Right atrium auricular region (tissue), 2 donors: ENCODE measurements around the gene RNASE1. TPM values are rescaled to one million over a fixed set of nuclear protein-coding genes. Genes with fewer than 3 reads are reported as not detected.

ENCODE experiments used
- DNase-seq: peaks from one replicate; pipeline ENCODE4 v3.0.0-alpha.2; 2019; ENCODE audit warnings: low spot score
- H3K27ac ChIP-seq, 2 donors: fragments of 200-600 bp; sonication (generic); 1 replicate in 1 of 2; 2 replicates in 1 of 2; pipeline ENCODE4 v1.5.1; 2016 to 2019
- H3K27me3 ChIP-seq, 2 donors: fragments of 200-600 bp; sonication (generic); one replicate each; pipeline versions ENCODE4 v1.5.1 to v1.6.0; 2017 to 2019
- H3K36me3 ChIP-seq: fragments of 200-600 bp; sonication (generic); one replicate; pipeline ENCODE4 v1.5.1; 2016
- H3K4me1 ChIP-seq, 2 donors: fragments of 200-600 bp; sonication (generic); one replicate each; pipeline versions ENCODE4 v1.5.1 to v1.6.0; 2017 to 2019
- H3K4me3 ChIP-seq, 2 donors: fragments of 200-600 bp; sonication (generic); 1 replicate in 1 of 2; 2 replicates in 1 of 2; pipeline ENCODE4 v1.5.1; 2017 to 2019; ENCODE audit warnings: mild to moderate bottlenecking in 1 of 2, moderate library complexity in 1 of 2
- H3K9me3 ChIP-seq, 2 donors: fragments of 200-600 bp; sonication (generic); one replicate each; pipeline ENCODE4 v1.5.1; 2019
- CTCF ChIP-seq, 2 donors: fragments of 200-600 bp; sonication (generic); IDR thresholded peaks; one replicate each; pipeline ENCODE4 v1.5.1; 2019; ENCODE audit warnings: antibody characterized with exemption in 2 of 2
- total RNA-seq, 2 donors: library from RNA; depleted of rRNA; stranded (reverse); fragments of >200 nt; gene quantifications; one replicate each; pipeline ENCODE4 v1.1.0, GENCODE V29; 2016

The RNASE1 gene
- total RNA-seq, 2 donors from 2014 or later, result 230 to 343 TPM

- no peaks in the 10 kb centered on the region for H3K36me3 ChIP-seq
- no peak for TF ChIP-seq CTCF (IDR thresholded peaks at IDR 0.05)
- no peak overlapping the region for H3K4me3 ChIP-seq
Observed at GRCh38 chr14:20775901-20776300, 26.7 kb downstream of the RNASE1 start.

GRCh38 chr14:20775043-20775442 lies 27.6 kb downstream of the RNASE1 start:
- H3K36me3 ChIP-seq, result no peaks in the 10 kb centered on the region
- TF ChIP-seq CTCF (IDR thresholded peaks at IDR 0.05), result no peak
- H3K27ac ChIP-seq, result no peak overlapping the region
- H3K4me1 ChIP-seq, result no peaks in the 10 kb centered on the region
- DNase-seq, result no peak
- H3K27me3 ChIP-seq, result no peaks in the 10 kb centered on the region
- H3K4me3 ChIP-seq, result no peak overlapping the region
- H3K9me3 ChIP-seq, result no peaks in the 10 kb centered on the region

More at GRCh38 chr14:20775901-20776300, 26.7 kb downstream of the RNASE1 start:
- no peak for DNase-seq
- H3K4me1 ChIP-seq, result no peaks in the 10 kb centered on the region
- H3K27me3 ChIP-seq, result no peaks in the 10 kb centered on the region
- no peaks in the 10 kb centered on the region for H3K9me3 ChIP-seq
- no peak overlapping the region for H3K27ac ChIP-seq

GRCh38 chr14:20774258-20774824 lies 28.3 kb downstream of the RNASE1 start:
- Histone ChIP-seq H3K36me3 (no peaks in the 10 kb centered on the region), H3K27me3 (no peaks in the 10 kb centered on the region), H3K27ac (no peak overlapping the region), H3K9me3 (no peaks in the 10 kb centered on the region), H3K4me1 (no peaks in the 10 kb centered on the region), H3K4me3 (no peak overlapping the region)
- no peak for TF ChIP-seq CTCF (IDR thresholded peaks at IDR 0.05)
- no peak for DNase-seq

- no peak for DNase-seq
- Histone ChIP-seq H3K27me3 (no peaks in the 10 kb centered on the region), H3K9me3 (no peaks in the 10 kb centered on the region), H3K4me3 (no peak overlapping the region), H3K36me3 (no peaks in the 10 kb centered on the region), H3K27ac (no peak overlapping the region), H3K4me1 (no peaks in the 10 kb centered on the region)
- TF ChIP-seq CTCF (IDR thresholded peaks at IDR 0.05), result no peak
Observed at GRCh38 chr14:20772650-20773049, 30.0 kb downstream of the RNASE1 start.

GRCh38 chr14:20769421-20769820 lies 33.2 kb downstream of the RNASE1 start:
- Histone ChIP-seq H3K27me3 (no peaks in the 10 kb centered on the region), H3K36me3 (no peaks in the 10 kb centered on the region), H3K9me3 (no peaks in the 10 kb centered on the region), H3K27ac (no peak overlapping the region), H3K4me1 (no peaks in the 10 kb centered on the region), H3K4me3 (no peak overlapping the region)
- DNase-seq, result no peak
- no peak for TF ChIP-seq CTCF (IDR thresholded peaks at IDR 0.05)

- TF ChIP-seq CTCF (IDR thresholded peaks at IDR 0.05), result no peak
- no peaks in the 10 kb centered on the region for H3K27me3 ChIP-seq
- H3K4me3 ChIP-seq, result no peak overlapping the region
- H3K9me3 ChIP-seq, result no peaks in the 10 kb centered on the region
- no peak overlapping the region for H3K27ac ChIP-seq
- no peaks in the 10 kb centered on the region for H3K36me3 ChIP-seq
- DNase-seq, result no peak
- no peaks in the 10 kb centered on the region for H3K4me1 ChIP-seq
Observed at GRCh38 chr14:20768593-20768892, 34.1 kb downstream of the RNASE1 start.
